HG03354 (cell line): ENCODE data around the gene PIEZO1.

ENCODE experiments used
- ATAC-seq: cut with Tn5 transposase; IDR thresholded peaks from one replicate; pipeline ENCODE4 v1.9.1; 2021; ENCODE audit warnings: mild to moderate bottlenecking; ENCODE audit not compliant: unreplicated experiment, poor library complexity, severe bottlenecking

The PIEZO1 gene

DNA sequence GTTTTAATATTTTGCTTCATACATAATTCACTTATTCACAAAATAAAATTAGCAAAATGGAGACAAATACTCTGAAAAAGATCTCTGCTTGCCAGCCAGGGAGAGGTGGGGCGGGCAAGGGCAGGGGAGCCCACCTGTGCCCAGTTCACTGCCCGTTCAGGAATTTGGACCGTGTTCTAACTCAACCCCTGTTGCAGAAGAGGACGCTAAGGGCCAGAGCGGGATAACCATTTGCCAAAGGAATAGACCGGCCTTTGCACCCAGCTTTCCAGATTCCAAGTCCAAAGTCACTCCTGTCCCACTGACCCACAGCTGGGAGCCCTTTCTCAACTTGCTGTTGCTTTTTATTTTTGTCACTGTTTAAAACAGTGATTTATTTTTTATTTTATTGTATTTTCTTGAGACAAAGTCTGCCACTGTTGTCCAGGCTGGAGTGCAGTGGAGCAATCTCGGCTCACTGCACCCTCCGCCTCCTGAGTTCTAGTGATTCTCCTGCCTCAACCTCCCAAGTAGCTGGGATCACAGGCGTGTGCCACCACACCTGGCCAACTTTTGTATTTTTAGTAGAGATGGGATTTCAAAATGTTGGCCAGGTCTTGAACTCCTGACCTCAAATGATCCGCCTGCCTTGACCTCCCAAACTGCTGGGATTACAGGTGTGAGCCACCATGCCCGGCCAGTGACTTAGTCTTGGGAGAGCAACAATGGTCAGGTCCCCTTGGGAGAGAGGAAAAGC is 2.7 kb upstream of the PIEZO1 start:
- no peak for ATAC-seq

GRCh38 chr16:88784856-88785105 is 239 bp downstream of the PIEZO1 start:
- peak; percentile 29 for ATAC-seq

DNA sequence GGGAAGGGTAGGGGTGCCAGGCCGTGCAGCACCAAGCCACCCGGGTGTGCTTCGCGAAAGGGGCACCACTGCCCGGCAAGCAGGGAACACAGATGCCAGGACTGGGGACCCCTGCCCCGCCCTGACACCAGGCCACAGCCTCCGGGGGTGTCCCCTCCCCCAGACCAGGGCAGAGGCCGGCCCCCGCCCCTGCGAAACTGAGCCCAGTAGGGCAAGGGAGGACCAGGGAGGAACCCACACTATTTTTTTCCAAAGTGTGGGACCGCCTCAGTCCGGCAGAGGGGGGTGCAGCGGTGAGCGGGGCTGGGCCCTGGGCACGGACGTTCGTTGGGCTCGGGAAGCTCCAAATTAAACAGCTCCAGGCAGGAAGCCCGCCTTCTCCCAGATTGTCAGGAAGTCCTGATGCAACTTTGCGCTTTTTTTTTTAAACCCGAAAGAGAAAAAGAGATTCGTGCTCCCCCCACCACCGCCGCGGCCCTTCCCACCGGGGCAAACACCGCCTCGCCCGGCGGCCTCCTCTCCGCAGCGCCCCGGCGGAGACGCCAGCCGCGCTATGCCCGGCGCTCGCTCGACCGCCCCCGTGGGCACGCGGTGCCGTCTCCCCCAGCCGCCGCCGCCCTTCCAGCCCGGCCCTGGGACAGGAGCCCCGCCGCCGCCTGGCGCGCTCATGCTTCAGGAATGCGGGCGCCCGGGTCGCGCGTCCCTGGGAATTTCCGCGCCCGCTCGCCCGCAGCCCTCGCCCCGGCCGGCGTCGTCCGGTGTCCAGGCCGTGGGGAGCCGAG is 755 bp downstream of the PIEZO1 start:
- peak; percentile 27 for ATAC-seq

DNA sequence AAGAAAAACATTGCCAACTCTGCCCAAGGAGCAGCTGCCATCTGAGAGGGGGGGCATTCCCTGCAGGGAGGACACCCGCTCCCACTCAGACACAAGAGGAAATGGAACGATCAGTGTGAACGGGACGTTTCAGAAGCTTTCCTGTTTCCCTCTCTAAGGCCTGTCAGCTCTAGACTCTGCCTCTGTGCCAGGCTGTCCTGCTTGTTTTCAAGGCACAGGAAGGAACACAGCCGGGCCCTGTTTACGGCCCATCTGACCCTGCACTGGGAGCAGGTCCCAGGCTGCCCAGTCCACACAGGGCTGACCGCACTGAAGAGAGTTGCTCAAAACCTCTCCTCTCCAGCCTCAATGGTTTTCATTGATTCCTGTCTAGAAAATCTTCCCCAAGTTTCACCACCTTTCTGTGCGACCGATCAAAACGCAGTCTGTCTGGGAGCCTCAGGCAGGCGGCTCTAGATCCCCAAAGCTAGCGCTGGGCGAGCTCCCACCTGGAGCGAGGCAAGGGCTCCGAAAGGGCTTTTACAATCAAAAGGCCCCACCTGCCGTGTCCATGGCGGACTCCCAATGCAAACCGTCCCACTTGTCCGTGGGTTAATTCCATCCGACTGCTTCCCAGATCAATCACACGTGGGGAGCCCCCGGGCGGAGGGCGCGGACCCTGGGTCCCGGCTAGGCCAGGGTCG is 1.5 kb downstream of the PIEZO1 start:
- no peak for ATAC-seq

- ATAC-seq = no peak
These were observed 2.3 kb downstream of the PIEZO1 start for GRCh38 chr16:88782454-88783390.

- ATAC-seq = no peak
These were observed 3.6 kb downstream of the PIEZO1 start for GRCh38 chr16:88781140-88782077.

DNA sequence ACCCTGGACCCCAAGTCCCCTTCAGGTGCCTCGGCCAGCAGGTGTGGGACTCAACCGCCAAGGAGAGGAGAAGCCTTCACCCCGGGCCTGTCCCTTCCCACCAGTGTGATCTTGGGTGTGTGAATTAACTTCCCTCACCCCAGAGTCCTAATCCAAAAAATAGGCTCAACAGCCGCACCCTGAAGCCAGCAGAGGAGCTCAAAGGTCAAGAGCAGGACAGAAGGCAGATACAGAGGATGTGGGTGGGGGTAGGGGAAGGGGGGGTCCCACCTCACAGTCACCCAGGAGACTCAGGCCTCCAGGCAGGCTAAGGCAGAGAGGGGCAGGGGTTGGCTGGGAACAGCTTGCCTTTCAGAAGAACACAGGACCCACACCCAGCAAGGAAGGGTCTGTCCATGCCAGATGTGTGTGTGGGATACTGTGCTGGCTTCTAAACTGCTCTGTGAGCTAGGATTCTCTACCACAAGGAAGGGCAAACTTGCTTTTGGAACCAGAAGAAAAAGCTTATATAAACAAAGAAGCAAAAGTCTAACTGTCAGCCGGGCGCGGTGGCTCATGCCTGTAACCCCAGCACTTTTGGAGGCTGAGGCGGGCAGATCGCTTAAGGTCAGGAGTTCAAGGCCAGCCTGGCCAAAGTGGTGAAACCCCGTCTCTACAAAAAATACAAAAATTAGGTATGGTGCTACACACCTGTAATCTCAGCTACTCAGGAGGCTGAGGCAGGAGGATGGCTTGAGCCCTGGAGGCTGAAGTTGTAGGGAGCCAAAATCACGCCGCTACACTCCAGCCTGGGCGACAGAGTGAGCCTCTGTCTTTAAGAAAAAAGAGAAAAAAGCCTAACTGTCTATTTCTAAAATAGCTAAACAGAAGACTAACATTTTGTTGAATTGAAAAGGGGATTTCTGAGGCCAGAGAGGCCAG is 4.6 kb downstream of the PIEZO1 start:
- no peak for ATAC-seq

GRCh38 chr16:88779406-88780141 is 5.4 kb downstream of the PIEZO1 start:
- ATAC-seq = no peak

DNA sequence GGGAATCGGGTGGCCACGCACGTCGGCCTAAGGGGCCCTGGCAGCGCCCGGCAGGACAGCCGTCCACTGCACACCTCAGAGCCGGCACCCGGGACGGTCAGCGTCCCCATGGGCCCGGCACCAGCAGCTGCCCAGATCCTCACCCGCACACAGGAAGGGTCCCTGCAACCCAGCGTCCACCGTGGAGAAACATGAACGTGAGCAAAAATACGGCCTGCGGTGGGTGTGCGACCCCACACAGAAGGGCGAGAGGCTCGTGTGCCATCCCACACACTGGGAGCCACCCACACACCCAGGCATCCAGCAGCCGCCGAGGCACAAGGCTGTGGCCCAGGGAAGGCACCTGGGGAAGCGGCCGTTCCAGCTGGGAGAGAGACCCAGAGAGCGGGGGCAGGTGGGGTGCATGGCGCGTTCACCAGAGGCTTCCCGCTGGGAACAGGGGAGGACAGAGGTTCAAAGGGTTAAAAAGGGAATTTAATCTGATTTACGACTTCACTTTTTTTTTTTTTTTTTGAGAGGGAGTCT is 6.4 kb downstream of the PIEZO1 start:
- no peak for ATAC-seq

GRCh38 chr16:88778271-88778525 is 6.8 kb downstream of the PIEZO1 start:
- ATAC-seq = no peak

- no peak for ATAC-seq
These were observed 7.3 kb downstream of the PIEZO1 start for GRCh38 chr16:88777471-88778270.

GRCh38 chr16:88775825-88776224 is 9.2 kb downstream of the PIEZO1 start:
- ATAC-seq = no peak

GRCh38 chr16:88774544-88775393 is 10.3 kb downstream of the PIEZO1 start:
- no peak for ATAC-seq

GRCh38 chr16:88773812-88774291 is 11.2 kb downstream of the PIEZO1 start:
- ATAC-seq = no peak
